Fibroblast of lung (primary cell): ENCODE results near the gene FAM83E. TPM values are rescaled to one million over a fixed set of nuclear protein-coding genes. Genes with fewer than 3 reads are reported as not detected.

Experiments used
- DNase-seq, 2 donors: peaks; one replicate each; pipeline versions ENCODE4 v3.0.0 to v3.0.0-alpha.2; 2010; ENCODE audit warnings: low read depth in 2 of 2
- H2AFZ ChIP-seq: 2 replicates; pipeline ENCODE4 v1.5.1; 2012; ENCODE audit warnings: low read length, control low read depth, inconsistent platforms
- H3K27ac ChIP-seq: 2 replicates; pipeline ENCODE4 v1.5.1; 2011; ENCODE audit warnings: low read length, control low read depth; ENCODE audit not compliant: insufficient read depth
- H3K27me3 ChIP-seq: 2 replicates; pipeline ENCODE4 v1.5.1; 2011; ENCODE audit warnings: mild to moderate bottlenecking, low read length; ENCODE audit not compliant: control insufficient read depth, insufficient read depth
- H3K36me3 ChIP-seq: 2 replicates; pipeline ENCODE4 v1.5.1; 2011; ENCODE audit warnings: low read length; ENCODE audit not compliant: control insufficient read depth, insufficient read depth
- H3K4me1 ChIP-seq: 2 replicates; pipeline ENCODE4 v1.5.1; 2011; ENCODE audit warnings: low read length; ENCODE audit not compliant: control insufficient read depth, insufficient read depth; ENCODE audit errors: extremely low read depth
- H3K4me2 ChIP-seq: 2 replicates; pipeline ENCODE4 v1.5.1; 2011; ENCODE audit warnings: low read length, control low read depth; ENCODE audit not compliant: insufficient read depth; ENCODE audit errors: extremely low read depth
- H3K4me3 ChIP-seq, 4 experiments: fragments of 200-600 bp in 1 of 4; sonication (generic) in 1 of 4; replicated peaks in 1 of 4; 2 replicates each; pipeline ENCODE4 v1.5.1; 2011 to 2016; ENCODE audit warnings: low read length in 4 of 4, low read depth in 3 of 4, mild to moderate bottlenecking in 3 of 4, control low read depth in 2 of 4, inconsistent platforms in 1 of 4, mixed read lengths in 1 of 4; ENCODE audit not compliant: insufficient read depth in 1 of 4; ENCODE audit errors: control extremely low read depth in 1 of 4
- H3K79me2 ChIP-seq: 2 replicates; pipeline ENCODE4 v1.5.1; 2012; ENCODE audit warnings: mild to moderate bottlenecking, low read length, inconsistent platforms; ENCODE audit not compliant: control insufficient read depth, insufficient read depth
- H3K9ac ChIP-seq: 2 replicates; pipeline ENCODE4 v1.5.1; 2011; ENCODE audit warnings: mild to moderate bottlenecking, low read length, control low read depth; ENCODE audit not compliant: insufficient read depth
- H3K9me3 ChIP-seq: 2 replicates; pipeline ENCODE4 v1.5.1; 2012; ENCODE audit warnings: low read depth, low read length; ENCODE audit not compliant: control insufficient read depth, insufficient read depth
- H4K20me1 ChIP-seq: 2 replicates; pipeline ENCODE4 v1.5.1; 2011; ENCODE audit warnings: low read length; ENCODE audit not compliant: control insufficient read depth, insufficient read depth; ENCODE audit errors: extremely low read depth
- CTCF ChIP-seq, 2 donors: IDR thresholded peaks in 1 of 2; conservative IDR thresholded peaks in 1 of 2; 1 replicate in 1 of 2; 2 replicates in 1 of 2; pipeline ENCODE4 v1.5.1; 2011 to 2012; ENCODE audit warnings: low read length in 2 of 2, control low read depth in 1 of 2, inconsistent platforms in 1 of 2, low read depth in 1 of 2, mild to moderate bottlenecking in 1 of 2
- EZH2 ChIP-seq: IDR thresholded peaks from 2 replicates; pipeline ENCODE4 v1.5.1; 2012; ENCODE audit warnings: low read length, control low read depth, mild to moderate bottlenecking; ENCODE audit errors: missing control alignments
- polyA plus RNA-seq, 2 donors: library from polyadenylated mRNA; depleted of rRNA in 1 of 2; stranded (reverse) in 1 of 2; unstranded in 1 of 2; fragments of >200 nt; gene quantifications; 2 replicates each; pipeline ENCODE4 v1.2.1, GENCODE V29; 2011 to 2012; ENCODE audit warnings: missing spikeins in 1 of 2
- total RNA-seq: library from RNA; depleted of rRNA; stranded (reverse); fragments of >200 nt; gene quantifications from 2 replicates; pipeline ENCODE4 v1.2.1, GENCODE V29; 2014

The FAM83E gene
- total and polyA plus RNA-seq, 2 donors (not counting 1 experiment from before 2014, with no cell fraction given): 0.50 TPM; not detected in 1

- H3K4me1 ChIP-seq: peaks cover 37% of the 10 kb centered on the region
- no peak for DNase-seq
Measured at GRCh38 chr19:48636859-48637448, 22.1 kb upstream of the FAM83E start, which contains the start of gene DBP. TSS of gene DBP (minus strand) at chr19:48637379. CDS start at chr19:48636994, 385 bp downstream.

GRCh38 chr19:48635966-48636858, 21.3 kb upstream of the FAM83E start:
- TF ChIP-seq EZH2 (no peak), CTCF (conservative IDR thresholded peaks at IDR 0.05 in 1 of 2, IDR thresholded peaks at IDR 0.05 in 1 of 2; ENCODE audit: low read depth in 1 of 2, low read length in 2 of 2) (no peak)
- H3K4me3 ChIP-seq: peak overlapping the region; percentile 53 to 76 (median 57)
- H3K27ac ChIP-seq: no peak overlapping the region
- H3K9me3 ChIP-seq: no peaks in the 10 kb centered on the region
- no peaks in the 10 kb centered on the region for H3K27me3 ChIP-seq
- H3K36me3 ChIP-seq: no peaks in the 10 kb centered on the region
- peaks cover 37% of the 10 kb centered on the region for H3K4me1 ChIP-seq
- H3K79me2 ChIP-seq: no peaks in the 10 kb centered on the region
- no peak for DNase-seq
- H3K9ac ChIP-seq: peak overlapping the region; percentile 42
- H4K20me1 ChIP-seq: no peaks in the 10 kb centered on the region
- H2AFZ ChIP-seq: no peak overlapping the region
- H3K4me2 ChIP-seq: peak overlapping the region; percentile 87

More at GRCh38 chr19:48636859-48637448, 22.1 kb upstream of the FAM83E start, which contains the start of gene DBP:
- TF ChIP-seq CTCF (conservative IDR thresholded peaks at IDR 0.05 in 1 of 2, IDR thresholded peaks at IDR 0.05 in 1 of 2; ENCODE audit: low read depth in 1 of 2, low read length in 2 of 2): peak in 1 of 2 donors; percentile 5
- TF ChIP-seq EZH2: no peak
- Histone ChIP-seq H2AFZ (peak within 1 kb of the TSS; percentile 50), H3K27ac (peak within 1 kb of the TSS; percentile 90), H3K79me2 (no peaks in the 10 kb centered on the region), H3K4me3 (peak within 1 kb of the TSS; percentile 53 to 81 (median 67)), H3K9me3 (no peaks in the 10 kb centered on the region), H3K4me2 (peak within 1 kb of the TSS; percentile 83), H4K20me1 (no peaks in the 10 kb centered on the region), H3K9ac (peak within 1 kb of the TSS; percentile 72), H3K27me3 (no peaks in the 10 kb centered on the region), H3K36me3 (no peaks in the 10 kb centered on the region)
